HG02642 (cell line): ENCODE measurements around the gene CBR4.

ENCODE experiments used
- ATAC-seq: cut with Tn5 transposase; IDR thresholded peaks from one replicate; pipeline ENCODE4 v1.9.1; 2021; ENCODE audit warnings: mild to moderate bottlenecking; ENCODE audit not compliant: unreplicated experiment, poor library complexity

Gene CBR4

DNA sequence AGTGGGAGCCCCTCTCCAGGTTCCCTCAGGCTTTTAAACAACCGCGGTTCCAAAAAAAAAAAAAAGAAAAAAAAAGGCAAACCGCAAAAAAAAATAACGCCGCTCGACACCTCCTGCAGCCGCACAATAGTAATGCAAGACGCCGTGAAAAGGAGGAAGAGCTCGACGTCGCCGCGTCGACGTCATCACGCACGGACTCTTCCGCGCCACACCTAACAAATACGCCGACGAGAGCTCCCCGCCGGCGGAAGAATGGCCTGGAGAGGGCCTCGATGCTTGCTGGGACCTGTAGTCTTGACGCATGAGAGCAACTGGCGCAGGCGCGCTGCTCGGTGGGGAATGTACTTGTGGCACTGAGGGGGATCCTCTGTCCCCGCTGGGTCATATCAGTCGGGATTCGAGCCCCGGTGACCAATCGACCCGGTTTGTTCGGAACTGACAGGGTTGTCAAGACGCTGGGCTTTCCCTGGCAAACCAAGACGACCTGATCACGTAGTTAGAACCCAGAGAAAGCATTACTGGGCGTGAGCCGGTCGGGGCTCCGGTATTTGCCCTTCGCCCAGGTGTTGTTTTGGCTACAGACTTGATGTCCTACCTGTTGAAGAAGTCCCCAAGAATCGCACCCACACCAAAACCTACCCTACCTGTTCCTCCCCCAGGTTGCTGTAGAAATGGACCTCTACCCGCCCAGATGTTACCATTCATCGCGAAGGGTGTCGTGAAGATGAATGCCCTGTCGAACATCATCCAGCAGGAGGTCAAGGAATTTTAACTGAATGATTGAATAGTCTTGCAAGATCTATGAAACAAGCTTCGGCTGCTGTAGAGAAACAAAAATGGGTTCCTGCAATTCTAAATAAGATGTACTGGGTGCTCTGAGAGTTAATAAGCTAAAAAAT lies at the start of gene CBR4:
TSS of gene CBR4 (minus strand) at position 131 of the 899 bp plus-strand sequence. CDS start 166 bp downstream, outside the sequence.
- ATAC-seq = peak; percentile 99

DNA sequence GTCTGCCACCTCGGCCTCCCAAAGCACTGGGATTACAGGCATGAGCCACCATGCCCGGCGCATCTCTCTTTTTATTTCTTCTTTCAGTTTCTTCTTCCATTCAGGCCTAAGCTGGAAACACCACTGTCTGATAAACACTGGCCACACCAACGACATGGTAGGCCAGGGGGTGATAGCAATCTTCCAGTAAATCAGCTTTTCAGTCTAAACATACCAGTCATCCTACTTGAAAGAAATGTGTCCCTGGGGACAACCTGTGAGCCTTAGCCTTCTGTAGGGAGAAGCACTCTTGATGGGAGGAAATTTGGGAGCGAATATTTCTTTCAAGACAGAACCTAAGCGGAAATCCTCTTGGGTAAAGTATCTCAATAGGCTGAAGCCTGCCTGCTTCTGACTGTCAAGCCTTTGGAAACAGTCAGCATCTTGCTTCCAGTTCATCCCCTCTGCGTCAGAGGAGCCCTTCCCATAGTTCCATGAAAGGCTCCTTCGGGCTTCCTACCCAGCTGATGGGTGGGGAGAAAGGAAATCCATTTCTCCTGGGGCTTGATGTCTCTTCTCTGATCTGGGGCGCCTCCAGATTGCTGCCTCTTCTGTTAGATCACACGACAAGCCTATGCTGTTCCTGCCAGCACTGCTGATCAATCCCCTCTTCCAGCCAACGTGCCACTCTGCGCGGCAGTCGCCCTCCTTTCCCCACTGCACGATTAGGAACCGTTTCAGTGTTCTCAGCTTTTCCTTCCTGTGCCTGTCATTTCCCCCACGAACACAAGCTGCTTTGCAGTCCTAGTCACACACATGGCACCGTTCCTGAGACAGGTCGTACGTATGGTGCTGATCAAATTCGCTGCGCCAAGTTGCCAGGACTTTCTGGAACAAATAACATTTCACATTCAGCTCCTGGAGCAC lies 49.5 kb upstream of the CBR4 start:
- ATAC-seq = no peak

DNA sequence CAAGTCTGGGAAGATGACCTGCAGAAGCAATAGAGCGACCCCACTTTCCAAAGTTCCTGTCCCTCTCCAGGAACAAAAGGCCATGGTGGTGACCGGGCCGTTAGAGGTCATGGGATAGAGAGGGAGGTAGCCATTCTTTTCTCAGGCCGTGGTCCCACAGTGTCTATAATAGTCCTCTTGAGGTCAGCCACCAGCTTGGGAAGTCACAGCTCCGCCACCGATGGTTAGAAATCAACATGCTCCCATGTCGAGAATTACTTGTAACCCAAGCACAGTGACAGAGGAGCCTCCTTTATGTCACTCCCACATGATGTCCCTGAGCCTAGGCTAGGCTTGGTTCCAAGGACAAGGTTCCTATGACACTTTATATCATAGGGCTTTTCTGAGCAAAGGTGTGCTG lies 48.3 kb upstream of the CBR4 start:
- ATAC-seq = no peak

DNA sequence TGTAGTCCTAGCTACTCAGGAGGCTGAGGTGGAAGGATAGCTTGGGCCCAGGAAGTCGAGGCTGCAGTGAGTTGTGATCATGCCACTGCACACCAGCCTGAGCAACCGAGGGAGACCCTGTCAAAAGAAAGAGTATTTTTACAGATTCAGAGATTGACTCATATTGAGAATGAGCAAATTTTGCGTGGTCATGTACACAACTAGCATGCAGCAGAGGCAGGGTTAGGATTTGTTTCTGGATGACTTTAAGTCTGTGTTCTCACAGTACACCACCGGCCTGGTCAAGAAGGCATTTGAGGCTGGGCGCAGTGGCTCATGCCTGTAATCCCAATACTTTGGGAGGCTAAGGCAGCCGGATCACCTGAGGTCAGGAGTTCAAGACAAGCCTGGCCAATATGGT lies 44.8 kb upstream of the CBR4 start:
- ATAC-seq = no peak

DNA sequence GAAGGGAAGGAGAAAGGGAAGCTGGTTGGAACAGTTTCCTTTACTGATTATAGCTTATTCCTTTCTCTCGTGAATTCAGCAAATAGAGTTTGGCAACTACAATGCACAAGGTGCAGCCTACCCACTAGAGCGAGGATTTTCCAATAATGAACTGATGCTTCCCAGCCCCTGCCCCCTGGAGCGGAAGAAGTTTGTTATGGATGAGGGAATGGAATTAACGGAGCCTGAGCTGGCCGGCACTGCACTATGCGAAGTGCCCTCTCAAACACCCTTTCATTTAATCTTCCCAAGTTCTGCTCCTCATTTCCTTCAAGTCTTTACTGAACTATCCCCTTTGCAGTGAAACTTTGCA lies 42.5 kb upstream of the CBR4 start:
- ATAC-seq = no peak

DNA sequence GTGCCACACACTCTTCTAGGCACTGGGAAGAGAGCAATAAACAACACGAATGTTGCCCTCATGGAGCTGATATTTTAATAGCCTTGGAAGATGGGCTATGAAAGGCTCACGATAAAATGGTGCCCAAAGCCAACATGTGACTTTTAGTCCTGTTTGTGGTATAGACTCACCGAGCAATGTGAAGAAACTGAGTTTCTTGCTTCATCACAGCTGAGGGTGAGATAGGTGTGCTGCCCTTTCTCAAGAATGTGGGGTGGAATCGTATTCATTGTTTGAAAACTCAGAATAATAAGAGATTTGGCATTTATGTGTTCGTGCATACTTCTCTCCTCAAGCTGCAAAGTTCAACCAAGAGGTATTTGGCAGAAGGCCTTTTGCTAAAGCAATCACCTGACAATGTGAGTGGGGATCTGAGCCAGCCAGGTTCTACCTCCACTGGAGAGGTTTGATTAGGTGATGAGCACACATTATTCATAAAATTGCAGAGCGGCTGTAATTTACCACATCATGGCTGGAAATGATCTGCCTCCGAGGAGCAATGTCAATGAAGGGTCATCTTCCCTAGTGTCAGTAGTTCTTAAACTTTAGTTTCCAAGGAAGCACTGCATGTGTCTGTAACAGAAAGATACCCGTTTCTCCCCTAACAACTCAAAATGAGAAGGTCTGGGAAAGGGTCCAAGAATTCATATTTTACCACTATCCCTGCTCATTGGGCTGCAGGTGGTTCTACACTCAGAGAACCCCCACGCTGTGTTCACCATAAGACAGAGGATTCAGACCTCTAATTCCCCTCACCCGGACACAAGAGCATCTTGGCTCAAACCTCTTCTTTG lies 41.9 kb upstream of the CBR4 start:
- ATAC-seq = no peak

DNA sequence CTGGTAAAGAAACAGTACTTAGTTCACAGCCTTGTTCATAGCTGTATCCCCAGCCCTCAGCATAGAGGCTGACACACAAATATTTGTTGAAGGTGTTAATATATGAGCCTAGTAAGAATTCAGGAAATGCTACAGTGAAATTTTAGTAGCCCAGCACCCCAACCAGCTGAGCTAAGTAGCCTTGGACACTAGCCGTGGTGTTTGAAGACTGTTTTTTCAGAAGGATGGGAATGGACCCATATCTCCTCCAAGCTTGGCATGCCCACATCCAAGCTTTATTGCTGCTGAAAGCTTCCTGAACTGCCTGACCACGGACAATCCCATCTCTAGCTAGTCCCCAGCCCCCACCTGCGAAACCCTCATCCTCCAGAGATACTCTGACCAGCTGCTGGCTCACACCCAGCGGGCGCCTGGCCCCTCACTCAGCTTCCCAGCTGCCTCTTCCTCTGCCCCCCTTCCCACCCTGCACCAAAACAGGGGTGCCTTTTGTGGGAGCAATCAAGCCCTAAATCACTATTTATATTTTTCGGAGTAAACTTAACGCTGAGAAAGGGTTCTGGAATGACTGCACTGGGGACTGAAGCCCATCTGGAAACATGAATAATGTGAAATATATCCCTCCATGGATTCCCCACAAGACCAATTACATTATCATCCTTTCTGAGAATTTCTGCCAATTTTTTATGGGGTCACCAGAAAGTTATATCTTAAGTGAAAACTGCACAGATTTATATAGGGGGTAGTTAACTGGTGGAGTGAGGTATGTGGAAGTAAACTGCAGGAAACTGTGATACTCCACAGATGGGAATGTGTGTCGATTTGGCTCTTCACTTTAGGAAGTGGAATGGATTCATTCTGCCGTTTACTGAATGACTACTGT lies 41.1 kb upstream of the CBR4 start:
- ATAC-seq = no peak

DNA sequence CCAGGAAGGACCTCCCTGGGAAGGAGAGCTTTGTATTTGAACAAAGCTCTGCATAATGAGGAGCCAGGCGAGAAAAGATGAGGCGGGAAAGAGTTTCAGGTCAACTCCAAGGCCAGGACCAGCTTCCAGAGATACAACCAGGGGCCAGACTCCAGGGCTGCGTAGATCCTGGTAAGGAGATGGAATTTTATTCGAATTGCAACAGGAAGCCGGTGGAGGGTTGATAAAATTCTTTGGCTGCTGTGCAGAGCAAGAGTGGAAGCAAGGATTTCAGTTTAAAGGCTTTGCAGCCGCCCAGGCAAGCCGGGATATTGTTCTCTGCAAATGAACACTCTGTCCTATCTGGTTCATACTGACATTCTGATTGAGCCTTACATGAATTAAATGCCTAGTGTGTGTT lies 40.2 kb upstream of the CBR4 start:
- ATAC-seq = no peak

DNA sequence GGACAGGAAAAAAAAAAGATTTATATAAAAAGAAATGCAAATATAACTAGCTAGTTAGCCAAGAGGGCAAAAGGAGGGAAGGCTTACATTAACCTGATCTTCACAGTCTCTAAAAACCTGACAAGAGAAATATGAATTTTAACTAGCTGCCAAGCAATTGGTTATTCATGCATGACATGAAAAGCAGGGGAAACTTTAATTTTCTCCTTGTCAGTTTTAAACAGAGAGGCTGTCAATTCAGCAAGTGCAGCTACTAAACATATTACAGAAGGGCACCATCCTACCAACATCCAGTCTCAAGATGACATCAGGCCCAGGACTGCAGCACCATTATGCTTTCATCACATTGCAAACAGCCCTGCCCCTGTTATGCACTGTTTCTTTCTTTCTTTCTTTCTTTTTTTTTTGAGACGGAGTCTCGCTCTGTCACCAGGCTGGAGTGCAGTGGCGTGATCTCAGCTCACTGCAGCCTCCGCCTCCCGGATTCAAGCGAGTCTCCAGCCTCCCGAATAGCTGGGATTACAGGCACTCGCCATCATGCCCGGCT lies 38.9 kb upstream of the CBR4 start:
- ATAC-seq = no peak

DNA sequence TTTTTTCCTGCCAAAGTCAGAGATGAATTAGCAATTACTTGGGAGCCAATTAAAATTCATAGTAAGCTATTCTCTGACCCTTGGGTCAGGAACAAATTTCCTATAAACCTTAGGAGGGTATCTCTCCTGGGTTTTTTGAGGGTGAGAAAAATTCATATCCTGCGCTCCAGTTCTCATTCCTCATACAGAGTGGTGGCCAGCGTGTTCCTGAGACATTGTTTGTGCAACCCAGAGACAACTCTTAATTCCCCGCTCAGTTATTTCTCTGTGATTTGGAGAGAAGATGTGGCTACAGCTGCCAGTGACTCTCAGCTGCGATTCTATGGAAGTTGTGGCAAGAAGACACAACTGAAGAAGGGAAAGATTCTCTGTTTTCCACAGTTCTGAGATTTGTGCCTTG lies 37.9 kb upstream of the CBR4 start:
- ATAC-seq = no peak

DNA sequence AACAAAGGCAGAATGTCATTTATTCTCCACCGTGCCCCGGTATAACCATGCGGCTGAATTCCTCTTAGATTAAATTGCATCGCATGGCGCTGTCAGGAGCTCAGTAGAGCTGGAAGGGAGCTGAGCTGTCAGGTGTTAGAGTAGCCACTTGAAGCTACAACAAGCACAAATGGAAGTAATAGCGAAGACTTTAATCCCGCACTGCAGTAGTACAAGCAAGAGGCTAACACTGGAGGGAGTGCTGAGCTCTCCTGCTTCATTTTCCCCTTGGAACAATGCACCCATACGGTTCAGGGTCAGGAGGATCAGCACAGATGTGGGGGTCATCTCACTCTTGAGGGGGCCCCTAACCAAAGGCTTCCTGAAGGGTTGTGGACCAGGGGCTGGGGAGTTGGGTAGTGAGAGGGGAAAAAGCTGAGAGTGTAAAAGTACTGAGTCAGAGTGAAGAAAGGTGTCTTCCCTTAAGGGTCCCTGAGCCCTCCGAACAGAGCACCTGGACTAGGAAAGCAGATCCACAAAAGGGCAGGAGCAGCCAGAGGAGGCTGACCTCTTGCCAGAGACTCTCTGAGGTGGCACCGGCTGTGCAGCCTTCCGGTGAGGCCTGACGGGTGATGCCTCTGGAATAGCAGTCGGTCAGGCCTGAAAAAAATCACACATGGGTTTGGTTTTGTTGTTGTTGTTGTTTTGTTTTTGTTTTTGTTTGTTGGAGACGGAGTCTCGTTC lies 36.0 kb upstream of the CBR4 start:
- ATAC-seq = no peak

DNA sequence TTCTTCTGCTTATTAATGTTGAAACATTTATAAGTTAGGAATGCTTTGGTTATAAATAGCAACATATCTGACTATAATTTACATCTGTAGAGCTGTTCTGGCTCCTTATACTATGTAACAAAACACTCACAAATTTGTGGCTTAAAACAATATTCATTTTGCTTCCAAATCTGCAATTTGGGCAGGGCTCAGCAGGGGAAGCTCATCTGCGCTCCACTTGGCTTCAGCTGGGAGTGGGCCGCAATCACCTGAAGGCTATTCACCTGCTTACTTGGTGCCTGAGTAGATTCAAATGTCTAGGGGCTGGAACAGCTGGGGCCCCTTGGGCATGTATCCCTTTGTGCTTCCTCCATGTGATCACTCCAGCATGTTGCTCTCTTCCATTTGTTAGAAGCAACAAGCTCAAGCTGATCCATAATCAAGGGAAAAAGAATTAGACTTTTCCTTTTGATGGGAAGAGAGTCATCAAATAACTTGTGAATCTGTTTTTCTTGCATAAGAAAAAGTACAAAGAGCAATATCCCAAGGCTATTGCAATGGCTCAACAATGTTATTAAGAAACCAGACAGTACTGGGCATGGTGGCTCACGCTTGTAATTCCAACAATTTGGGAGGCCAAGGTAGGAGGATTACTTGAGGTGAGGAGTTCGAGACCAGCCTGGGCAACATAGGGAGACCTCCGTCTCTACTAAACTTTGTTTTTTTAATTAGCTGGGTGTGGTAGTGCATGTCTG lies 34.8 kb upstream of the CBR4 start:
- ATAC-seq = no peak

DNA sequence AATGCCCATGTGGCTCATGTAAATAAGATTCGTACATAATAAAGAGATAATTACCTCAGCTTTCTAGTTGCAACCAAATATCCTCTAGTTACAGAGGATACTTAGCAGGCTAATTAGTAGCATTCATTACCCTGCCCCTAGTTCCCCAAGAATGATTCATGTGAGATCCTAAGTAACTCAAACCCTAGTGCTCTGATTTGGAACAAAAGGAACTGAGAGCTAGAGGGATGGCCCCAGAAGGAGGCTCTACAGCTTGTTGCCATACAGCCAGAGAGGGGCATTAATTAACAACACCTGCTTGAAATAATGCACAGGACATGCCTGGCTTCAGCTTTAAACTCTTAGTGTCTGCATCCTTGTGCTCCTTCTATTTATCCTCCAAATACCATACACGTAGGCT lies 32.6 kb upstream of the CBR4 start:
- no peak for ATAC-seq

DNA sequence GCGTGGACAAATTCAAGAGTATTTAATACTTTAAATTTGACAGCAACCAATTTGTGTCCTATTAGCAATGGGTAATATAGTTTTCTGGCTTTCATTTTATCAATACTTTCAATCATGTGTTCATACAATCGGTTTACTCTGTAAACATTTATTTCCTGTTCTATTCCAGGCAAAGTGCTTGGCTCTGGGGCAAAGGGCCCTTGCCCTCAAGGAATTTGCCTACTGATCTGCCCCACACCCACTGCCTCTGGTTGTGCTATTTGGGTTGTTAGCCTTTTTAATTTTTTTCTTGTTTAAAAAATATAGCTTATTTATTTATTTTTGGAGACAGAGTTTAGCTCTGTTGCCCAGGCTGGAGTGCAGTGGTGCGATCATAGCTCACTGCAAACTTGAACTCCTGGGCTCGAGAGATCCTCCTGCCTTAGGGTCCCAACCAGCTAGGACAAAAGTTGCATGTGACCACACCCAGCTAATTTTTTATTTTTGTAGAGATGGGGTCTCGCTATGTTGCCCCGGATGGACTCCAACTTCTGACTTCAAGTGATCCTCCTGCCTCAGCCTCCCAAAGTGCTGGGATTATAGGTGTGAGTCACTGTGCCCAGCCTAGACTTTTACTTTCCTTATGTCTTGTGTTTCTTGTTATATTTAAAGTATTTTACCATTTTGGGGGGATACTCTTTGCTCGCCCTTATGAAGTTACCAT lies 30.7 kb upstream of the CBR4 start:
- no peak for ATAC-seq

DNA sequence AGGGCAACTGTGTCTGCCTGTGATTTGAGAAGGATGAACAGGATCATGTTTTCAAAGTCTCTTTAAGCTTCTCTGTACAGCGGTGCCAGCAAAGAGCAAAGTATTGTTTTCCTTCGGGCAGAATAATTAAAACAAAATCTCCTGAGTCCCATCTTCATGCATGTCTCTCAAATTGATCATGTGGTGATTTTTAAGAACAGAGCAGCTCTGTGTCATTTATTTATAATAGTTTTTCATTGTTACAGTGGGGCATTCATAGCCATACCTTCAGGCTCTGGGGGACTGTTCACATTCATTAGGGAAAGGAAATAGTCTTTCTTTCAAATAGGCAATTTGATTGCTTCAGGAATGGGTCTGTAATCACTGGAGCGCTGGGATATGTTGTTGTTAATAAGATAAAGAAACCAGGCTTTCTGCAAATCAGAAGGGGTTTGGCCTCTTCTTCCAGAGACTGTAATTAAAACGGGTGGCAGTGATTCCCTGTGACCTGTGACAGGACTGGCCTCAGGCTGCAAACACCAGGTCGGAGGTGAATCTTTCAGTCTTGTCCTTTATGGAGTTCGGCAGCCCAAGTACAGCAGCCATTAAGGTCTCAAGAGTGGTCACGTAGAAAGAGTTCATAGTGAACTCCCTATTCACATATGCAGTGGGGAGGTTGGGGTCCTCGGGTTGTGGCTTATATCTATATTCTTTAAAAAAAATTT lies 29.3 kb upstream of the CBR4 start:
- no peak for ATAC-seq

DNA sequence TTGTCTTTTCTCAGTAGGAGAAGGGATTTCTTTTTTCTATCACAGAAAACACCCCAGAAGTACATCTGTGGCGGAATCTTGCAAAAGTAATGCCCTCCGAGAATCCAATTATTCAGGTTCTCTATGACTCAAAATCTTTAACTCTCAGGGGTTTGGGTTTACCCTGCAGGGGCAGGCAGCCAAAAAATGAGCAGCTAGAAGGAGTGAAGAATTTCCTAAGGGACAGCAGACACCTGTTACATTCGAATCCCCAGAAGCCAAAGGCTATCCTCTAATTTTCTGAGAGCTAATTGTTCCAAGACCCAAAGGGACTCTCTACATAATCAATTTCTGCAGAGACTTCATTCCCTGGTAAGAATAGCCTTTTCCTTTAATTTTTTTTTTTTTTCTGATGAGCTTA lies 27.5 kb upstream of the CBR4 start:
- ATAC-seq = no peak
